GM23338 (cell line): ENCODE measurements around the gene PEA15. TPM values are rescaled to one million over a fixed set of nuclear protein-coding genes. Genes with fewer than 3 reads are reported as not detected.

Experiments
- ATAC-seq: fragments of 200-7000 bp; cut with Tn5 transposase; 3 replicates; pipeline ENCODE4 v1.9.1; 2020
- DNase-seq: peaks from one replicate; pipeline ENCODE4 v3.0.0-alpha.2; 2015; ENCODE audit warnings: low spot score
- H2AFZ ChIP-seq: fragments of 200-600 bp; sonication (generic); 2 replicates; pipeline ENCODE4 v1.8.0; 2016; ENCODE audit warnings: antibody characterized with exemption, mild to moderate bottlenecking, moderate library complexity
- H3F3A ChIP-seq: fragments of 200-600 bp; sonication (generic); replicated peaks from 2 replicates; pipeline ENCODE4 v1.8.0; 2017; ENCODE audit warnings: antibody characterized with exemption, mixed run types, low read depth
- H3K27ac ChIP-seq: fragments of 200-600 bp; sonication (generic); 2 replicates; pipeline ENCODE4 v1.6.1; 2016; ENCODE audit warnings: low read depth
- H3K27me3 ChIP-seq: fragments of 200-600 bp; sonication (generic); 2 replicates; pipeline ENCODE4 v1.8.0; 2016; ENCODE audit warnings: mild to moderate bottlenecking, mixed run types, moderate library complexity; ENCODE audit not compliant: insufficient read depth
- H3K36me3 ChIP-seq: fragments of 200-600 bp; sonication (generic); 2 replicates; pipeline ENCODE4 v1.8.0; 2016; ENCODE audit warnings: mild to moderate bottlenecking; ENCODE audit not compliant: insufficient read depth
- H3K4me1 ChIP-seq: fragments of 200-600 bp; sonication (generic); 2 replicates; pipeline ENCODE4 v1.8.0; 2016; ENCODE audit warnings: mild to moderate bottlenecking, moderate library complexity; ENCODE audit not compliant: insufficient read depth
- H3K4me2 ChIP-seq: fragments of 200-600 bp; sonication (generic); 2 replicates; pipeline ENCODE4 v1.7.1; 2017; ENCODE audit warnings: mixed run types
- H3K4me3 ChIP-seq: fragments of 200-600 bp; sonication (generic); 2 replicates; pipeline ENCODE4 v1.6.1; 2016; ENCODE audit warnings: mixed run types
- H3K79me2 ChIP-seq: fragments of 200-600 bp; sonication (generic); replicated peaks from 2 replicates; pipeline ENCODE4 v1.8.0; 2017; ENCODE audit warnings: mild to moderate bottlenecking; ENCODE audit not compliant: insufficient read depth
- H3K9me2 ChIP-seq: fragments of 200-600 bp; sonication (generic); 2 replicates; pipeline ENCODE4 v1.8.0; 2017; ENCODE audit not compliant: insufficient read depth
- H4K20me1 ChIP-seq: fragments of 200-600 bp; sonication (generic); replicated peaks from 2 replicates; pipeline ENCODE4 v1.8.0; 2017; ENCODE audit warnings: mild to moderate bottlenecking; ENCODE audit not compliant: insufficient read depth
- H3K27ac Mint-ChIP-seq: 2 replicates; pipeline ENCODE4 v1.8.0; 2020; ENCODE audit warnings: inconsistent platforms, mild to moderate bottlenecking, moderate library complexity, mixed read lengths
- H3K27me3 Mint-ChIP-seq: 3 replicates; pipeline ENCODE4 v1.8.0; 2022; ENCODE audit warnings: low read depth, mild to moderate bottlenecking, moderate library complexity, mixed read lengths, inconsistent platforms; ENCODE audit not compliant: insufficient read depth, poor library complexity
- H3K36me3 Mint-ChIP-seq: 3 replicates; pipeline ENCODE4 v1.8.0; 2021; ENCODE audit warnings: low read depth, mild to moderate bottlenecking, inconsistent platforms, moderate library complexity, mixed read lengths
- H3K4me1 Mint-ChIP-seq: 3 replicates; pipeline ENCODE4 v1.8.0; 2020; ENCODE audit warnings: mild to moderate bottlenecking, inconsistent platforms, mixed read lengths
- H3K4me3 Mint-ChIP-seq: 3 replicates; pipeline ENCODE4 v1.8.0; 2021; ENCODE audit warnings: moderate library complexity, mild to moderate bottlenecking, inconsistent platforms, mixed read lengths
- H3K9me3 Mint-ChIP-seq: 3 replicates; pipeline ENCODE4 v1.8.0; 2020; ENCODE audit warnings: moderate library complexity, mild to moderate bottlenecking, inconsistent platforms, mixed read lengths
- ETS1 ChIP-seq: IDR thresholded peaks from 2 replicates; pipeline ENCODE4 v1.6.1; 2016; ENCODE audit warnings: antibody characterized with exemption
- JUNB ChIP-seq: IDR thresholded peaks from one replicate; pipeline ENCODE4 v1.6.1; 2016; ENCODE audit warnings: antibody characterized with exemption; ENCODE audit not compliant: unreplicated experiment
- REST ChIP-seq: IDR thresholded peaks from one replicate; pipeline ENCODE4 v1.6.1; 2018; ENCODE audit warnings: antibody characterized with exemption; ENCODE audit not compliant: unreplicated experiment
- ZNF462 ChIP-seq: fragments of 250-450 bp; sonication (Bioruptor Pico); IDR thresholded peaks from 2 replicates; pipeline ENCODE4 v1.5.0; 2020; ENCODE audit warnings: mild to moderate bottlenecking, moderate library complexity
- polyA plus RNA-seq: library from polyadenylated mRNA; unstranded; fragments of >200 nt; fragmentation: Nextera tagmentation; extraction: Ambion mirVana; gene quantifications from 2 replicates; pipeline ENCODE4 v1.2.1, GENCODE V29; 2016
- total RNA-seq: library from RNA; depleted of rRNA; stranded (reverse); fragments of >200 nt; shearing (Covaris generic); gene quantifications from 2 replicates; pipeline ENCODE4 v1.2.3, GENCODE V29; 2014

Gene PEA15
- total and polyA plus RNA-seq, 2 experiments from 2014 or later, result 60.3 to 80.8 TPM

- no peak for TF ChIP-seq ZNF462
Measured at GRCh38 chr1:160227561-160227960, 22.4 kb downstream of the PEA15 start (continued).

GRCh38 chr1:160228431-160228830, 23.2 kb downstream of the PEA15 start:
- Histone ChIP-seq H3K79me2 (no peaks in the 10 kb centered on the region), H2AFZ (no peak overlapping the region), H3K4me2 (no peak overlapping the region), H3F3A (peaks cover 11% of the 10 kb centered on the region; the same call in 1 of the 2 replicates), H4K20me1 (peaks cover 11% of the 10 kb centered on the region; the same call in 1 of the 2 replicates), H3K27ac (no peak overlapping the region), H3K27me3 (no peaks in the 10 kb centered on the region), H3K4me1 (no peaks in the 10 kb centered on the region), H3K4me3 (no peak overlapping the region), H3K36me3 (peaks cover 52% of the 10 kb centered on the region), H3K9me2 (no peaks in the 10 kb centered on the region)
- Mint-ChIP-seq H3K4me3 (no peak overlapping the region), H3K9me3 (no peaks in the 10 kb centered on the region), H3K36me3 (peaks cover 62% of the 10 kb centered on the region), H3K27ac (no peak overlapping the region), H3K4me1 (no peaks in the 10 kb centered on the region), H3K27me3 (no peaks in the 10 kb centered on the region)
- ATAC-seq (no peak), DNase-seq (no peak)
- TF ChIP-seq JUNB (no peak), ETS1 (no peak), ZNF462 (no peak), REST (no peak)
